H9 (cell line): Measurements from ENCODE around the gene RAB3GAP2. TPM values are rescaled to one million over a fixed set of nuclear protein-coding genes. Genes with fewer than 3 reads are reported as not detected.

Source experiments
- DNase-seq: peaks from one replicate; pipeline ENCODE4 v3.0.0-alpha.2; 2017
- H2AFZ ChIP-seq: one replicate; pipeline ENCODE4 v1.6.1; 2013; ENCODE audit warnings: mild to moderate bottlenecking, low read length, control low read depth, moderate library complexity
- H2AK5ac ChIP-seq: 2 replicates; pipeline ENCODE4 v1.6.1; 2013; ENCODE audit warnings: low read length, control low read depth, mixed read lengths; ENCODE audit not compliant: insufficient read length
- H2BK120ac ChIP-seq: one replicate; pipeline ENCODE4 v1.6.1; 2013; ENCODE audit warnings: low read depth, mild to moderate bottlenecking, low read length, control low read depth, inconsistent platforms; ENCODE audit not compliant: poor library complexity, severe bottlenecking
- H2BK12ac ChIP-seq: 2 replicates; pipeline ENCODE4 v1.6.1; 2013; ENCODE audit warnings: low read length, control low read depth, mixed read lengths, low read depth; ENCODE audit not compliant: insufficient read length
- H2BK15ac ChIP-seq: 2 replicates; pipeline ENCODE4 v1.6.1; 2013; ENCODE audit warnings: low read depth, low read length, control low read depth
- H2BK20ac ChIP-seq: one replicate; pipeline ENCODE4 v1.6.1; 2013; ENCODE audit warnings: low read depth, mild to moderate bottlenecking, low read length, control low read depth, inconsistent platforms; ENCODE audit not compliant: poor library complexity, severe bottlenecking
- H2BK5ac ChIP-seq: 2 replicates; pipeline ENCODE4 v1.6.1; 2013; ENCODE audit warnings: low read length, control low read depth, mixed read lengths; ENCODE audit not compliant: insufficient read length
- H3K14ac ChIP-seq: 2 replicates; pipeline ENCODE4 v1.6.1; 2013; ENCODE audit warnings: low read length, control low read depth; ENCODE audit not compliant: insufficient read depth
- H3K18ac ChIP-seq: 2 replicates; pipeline ENCODE4 v1.6.1; 2013; ENCODE audit warnings: low read depth, mild to moderate bottlenecking, mixed read lengths, low read length, control low read depth; ENCODE audit not compliant: insufficient read length
- H3K23ac ChIP-seq: 2 replicates; pipeline ENCODE4 v1.6.1; 2013; ENCODE audit warnings: low read length, control low read depth, mixed read lengths, low read depth; ENCODE audit not compliant: insufficient read length
- H3K23me2 ChIP-seq: 2 replicates; pipeline ENCODE4 v1.6.1; 2013; ENCODE audit warnings: low read depth, mild to moderate bottlenecking, mixed read lengths, low read length, control low read depth; ENCODE audit not compliant: insufficient read length, poor library complexity, severe bottlenecking
- H3K27ac ChIP-seq: 2 replicates; pipeline ENCODE4 v1.5.1; 2013; ENCODE audit warnings: low read length, control low read depth, mixed read lengths, low read depth; ENCODE audit not compliant: insufficient read length
- H3K27me3 ChIP-seq: 2 replicates; pipeline ENCODE4 v1.6.1; 2013; ENCODE audit warnings: low read length, control low read depth, inconsistent platforms; ENCODE audit not compliant: insufficient read depth
- H3K4ac ChIP-seq: 2 replicates; pipeline ENCODE4 v1.6.1; 2013; ENCODE audit warnings: low read depth, mild to moderate bottlenecking, control low read depth, inconsistent platforms, low read length, moderate library complexity
- H3K4me1 ChIP-seq: 2 replicates; pipeline ENCODE4 v1.6.1; 2013; ENCODE audit warnings: low read length, control low read depth, inconsistent platforms; ENCODE audit not compliant: insufficient read depth
- H3K4me2 ChIP-seq: 2 replicates; pipeline ENCODE4 v1.6.1; 2013; ENCODE audit warnings: low read length, control low read depth, mixed read lengths; ENCODE audit not compliant: insufficient read length, insufficient read depth
- H3K56ac ChIP-seq: 2 replicates; pipeline ENCODE4 v1.6.1; 2013; ENCODE audit warnings: low read depth, mild to moderate bottlenecking, mixed read lengths, low read length, control low read depth; ENCODE audit not compliant: insufficient read length
- H3K79me1 ChIP-seq: 2 replicates; pipeline ENCODE4 v1.6.1; 2013; ENCODE audit warnings: low read depth, mild to moderate bottlenecking, moderate library complexity, low read length, control low read depth, inconsistent platforms; ENCODE audit not compliant: insufficient read depth, poor library complexity, severe bottlenecking
- H3K79me2 ChIP-seq: 2 replicates; pipeline ENCODE4 v1.6.1; 2013; ENCODE audit warnings: low read length, control low read depth, inconsistent platforms; ENCODE audit not compliant: insufficient read depth
- H3K9ac ChIP-seq: 2 replicates; pipeline ENCODE4 v1.6.1; 2013; ENCODE audit warnings: low read length, control low read depth, mixed read lengths; ENCODE audit not compliant: insufficient read length; ENCODE audit errors: extremely low read depth
- H3K9me3 ChIP-seq: one replicate; pipeline ENCODE4 v1.6.1; 2013; ENCODE audit warnings: low read depth, low read length, inconsistent platforms; ENCODE audit not compliant: control insufficient read depth
- H3T11ph ChIP-seq: one replicate; pipeline ENCODE4 v1.6.1; 2013; ENCODE audit warnings: mild to moderate bottlenecking, low read length, control low read depth, inconsistent platforms
- H4K20me1 ChIP-seq: one replicate; pipeline ENCODE4 v1.6.1; 2013; ENCODE audit not compliant: control insufficient read depth, insufficient read length, insufficient read depth
- H4K5ac ChIP-seq: 2 replicates; pipeline ENCODE4 v1.6.1; 2013; ENCODE audit warnings: low read depth, mild to moderate bottlenecking, mixed read lengths, low read length, control low read depth; ENCODE audit not compliant: insufficient read length
- H4K8ac ChIP-seq: replicated peaks from 2 replicates; pipeline ENCODE4 v1.6.1; 2013; ENCODE audit warnings: low read length, control low read depth, mixed read lengths, low read depth; ENCODE audit not compliant: insufficient read length
- H4K91ac ChIP-seq: 2 replicates; pipeline ENCODE4 v1.6.1; 2013; ENCODE audit warnings: low read depth, mild to moderate bottlenecking, moderate library complexity, mixed read lengths, low read length, control low read depth; ENCODE audit not compliant: insufficient read length
- H3K27ac Mint-ChIP-seq, 3 experiments: 2 replicates in 2 of 3; 3 replicates in 1 of 3; pipeline ENCODE4 v1.8.0; 2020 to 2021; ENCODE audit warnings: mixed read lengths in 3 of 3, mild to moderate bottlenecking in 1 of 3, moderate library complexity in 1 of 3
- H3K27me3 Mint-ChIP-seq: 2 replicates; pipeline ENCODE4 v1.8.0; 2021; ENCODE audit warnings: low read depth, mild to moderate bottlenecking, moderate library complexity, mixed read lengths
- H3K36me3 Mint-ChIP-seq, 3 experiments: 2 replicates in 2 of 3; 3 replicates in 1 of 3; pipeline ENCODE4 v1.8.0; 2020 to 2021; ENCODE audit warnings: low read depth in 3 of 3, mixed read lengths in 3 of 3; ENCODE audit not compliant: insufficient read depth in 1 of 3
- H3K4me1 Mint-ChIP-seq, 2 experiments: 2 replicates each; pipeline ENCODE4 v1.8.0; 2020; ENCODE audit warnings: mixed read lengths in 2 of 2
- H3K4me3 Mint-ChIP-seq, 2 experiments: 2 replicates in 1 of 2; 3 replicates in 1 of 2; pipeline ENCODE4 v1.8.0; 2020 to 2021; ENCODE audit warnings: mild to moderate bottlenecking in 2 of 2, mixed read lengths in 2 of 2, moderate library complexity in 1 of 2
- H3K9me3 Mint-ChIP-seq, 2 experiments: 2 replicates in 1 of 2; 3 replicates in 1 of 2; pipeline ENCODE4 v1.8.0; 2020; ENCODE audit warnings: mild to moderate bottlenecking in 2 of 2, mixed read lengths in 2 of 2, moderate library complexity in 1 of 2
- CTCF ChIP-seq: fragments of 200-600 bp; sonication (generic); conservative IDR thresholded peaks from 3 replicates; pipeline ENCODE4 v1.8.0; 2021; ENCODE audit warnings: antibody characterized with exemption, mild to moderate bottlenecking
- WGBS: extraction: QIAGEN DNeasy Blood & Tissue Kit; methylation state at CpG from one replicate; pipeline ENCODE4 v1.1.7; 2013; ENCODE audit warnings: missing lambda C conversion rate, low lambda C conversion rate, mixed read lengths; ENCODE audit not compliant: insufficient read length; ENCODE audit errors: extremely low coverage; 5-methylcytosine and 5-hydroxymethylcytosine counted together
- total RNA-seq: library from RNA; stranded (reverse); gene quantifications from 2 replicates; pipeline ENCODE4 v1.2.1, GENCODE V29; 2021

RAB3GAP2 gene
- total RNA-seq, 1 experiment from 2014 or later: 48.3 TPM

GRCh38 chr1:220301630-220302029 lies 29.4 kb upstream of the RAB3GAP2 start:
- H3K79me2 ChIP-seq: no peaks in the 10 kb centered on the region
- H3K56ac ChIP-seq: no peak overlapping the region
- no peak overlapping the region for H3K27ac ChIP-seq
- H3K18ac ChIP-seq: no peak overlapping the region
- Mint-ChIP-seq H3K27ac (no peak overlapping the region), H3K27me3 (no peaks in the 10 kb centered on the region), H3K36me3 (peaks cover 0 to 3% (median 0%) of the 10 kb centered on the region in 3 experiments; a peak in 2 of 7 replicates), H3K9me3 (peaks cover 9 to 11% of the 10 kb centered on the region in 2 experiments), H3K4me3 (no peak overlapping the region), H3K4me1 (peaks cover 21 to 22% of the 10 kb centered on the region in 2 experiments)
- H2BK12ac ChIP-seq: no peak overlapping the region
- H3K23ac ChIP-seq: no peak overlapping the region
- no peaks in the 10 kb centered on the region for H4K20me1 ChIP-seq
- H3K14ac ChIP-seq: no peak overlapping the region
- H4K5ac ChIP-seq: no peak overlapping the region
- no peak overlapping the region for H2BK5ac ChIP-seq
- no peaks in the 10 kb centered on the region for H3K79me1 ChIP-seq
- no peaks in the 10 kb centered on the region for H3K27me3 ChIP-seq
- no peak for TF ChIP-seq CTCF
- H3T11ph ChIP-seq: no peak overlapping the region
- no peak overlapping the region for H2AFZ ChIP-seq
- H2AK5ac ChIP-seq: no peak overlapping the region
- H3K4ac ChIP-seq: no peak overlapping the region
- H2BK120ac ChIP-seq: no peak overlapping the region
- H3K4me2 ChIP-seq: no peak overlapping the region
- WGBS: no CpG with 5 or more reads among the region's 2 CpGs
- H3K9ac ChIP-seq: no peak overlapping the region
- H4K91ac ChIP-seq: no peak overlapping the region
- no peak for DNase-seq
- no peak overlapping the region for H2BK15ac ChIP-seq
- no peaks in the 10 kb centered on the region for H3K9me3 ChIP-seq
- no peak overlapping the region for H2BK20ac ChIP-seq
- H3K23me2 ChIP-seq: no peaks in the 10 kb centered on the region
- H3K4me1 ChIP-seq: peaks cover 2% of the 10 kb centered on the region; the same call in 1 of the 2 replicates
- no peak overlapping the region for H4K8ac ChIP-seq
